HL-60/S4 treated with phorbol 12-myristate 13-acetate at 8.2 ng/mL for 4 days and 3 days (cell line): ENCODE measurements around the gene TBC1D3G.
"Not testable (repeated sequence)": the region's sequence is repeated elsewhere in the genome, so short reads cannot be mapped to it uniquely, and the experiment has no call there.

Source experiments
- in situ Hi-C: fragments of 300-500 bp; cut with MboI; formaldehyde crosslinking; loops from 2 replicates; pipeline ENCODE4 v1.15.0; 2022; ENCODE audit warnings: low sequenced_read_pairs

TBC1D3G gene

DNA sequence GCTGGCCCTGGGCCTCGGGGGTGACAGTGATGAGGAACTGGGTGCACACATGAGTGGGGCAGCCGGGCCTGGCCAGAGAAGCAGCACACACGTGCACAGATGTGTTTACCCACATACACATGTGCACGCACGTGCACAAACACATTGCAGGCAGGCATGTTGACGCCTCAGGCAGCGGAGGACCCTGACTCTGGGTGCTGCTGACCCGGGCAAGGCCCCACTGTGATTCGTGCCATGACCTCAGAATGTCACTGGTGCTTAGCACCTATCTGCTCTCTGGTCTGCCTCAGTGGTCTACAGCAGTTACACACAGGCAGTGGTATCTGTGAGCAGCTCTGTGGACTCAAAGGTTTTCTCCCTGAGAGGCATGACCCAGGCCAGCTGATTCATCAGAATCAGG lies at the start of gene TBC1D3G:
Gene TBC1D3G (plus strand): TSS at position 301 of the 400 bp plus-strand sequence. CDS start 1,528 bp downstream, outside the sequence.
- in situ Hi-C loops = not testable (repeated sequence)

DNA sequence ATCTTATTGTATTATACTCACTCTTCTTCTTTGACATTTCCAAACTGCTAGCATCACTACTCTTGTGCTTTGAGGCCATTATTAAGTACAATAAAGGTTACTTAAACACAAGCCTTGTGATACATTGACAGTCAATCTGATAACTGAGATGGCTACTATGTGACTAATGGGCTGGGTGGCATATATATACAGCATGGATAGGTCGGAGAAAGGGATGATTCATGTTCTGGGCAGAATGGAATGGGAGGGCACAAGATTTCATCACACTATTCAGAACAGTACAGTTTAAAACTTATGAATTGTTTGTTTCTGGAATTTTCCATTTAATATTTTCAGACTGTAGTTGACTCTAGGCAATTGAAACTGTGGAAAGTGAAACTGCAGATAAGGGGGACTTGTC lies 40.4 kb upstream of the TBC1D3G start:
- in situ Hi-C loops = not testable (repeated sequence)

DNA sequence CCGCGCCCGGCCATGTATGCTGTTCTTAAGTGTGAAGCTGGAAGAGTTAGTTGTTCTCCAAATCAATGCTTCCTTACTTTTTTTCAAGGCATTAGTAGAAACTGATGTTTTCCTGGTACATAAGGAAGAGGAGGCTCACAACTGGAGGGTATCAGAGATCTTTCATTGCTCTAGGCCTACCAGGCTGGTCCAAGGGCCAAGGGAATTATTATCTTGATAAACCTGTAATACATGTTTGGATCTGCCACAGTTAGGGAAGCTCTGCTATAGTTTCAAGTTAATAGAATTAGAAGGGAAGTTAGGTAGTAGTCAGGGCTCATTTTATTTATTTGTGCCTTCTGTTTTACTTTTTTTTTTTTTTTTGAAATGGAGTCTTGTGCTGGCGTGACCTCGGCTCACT lies 39.5 kb upstream of the TBC1D3G start:
- in situ Hi-C loops = not testable (repeated sequence)

DNA sequence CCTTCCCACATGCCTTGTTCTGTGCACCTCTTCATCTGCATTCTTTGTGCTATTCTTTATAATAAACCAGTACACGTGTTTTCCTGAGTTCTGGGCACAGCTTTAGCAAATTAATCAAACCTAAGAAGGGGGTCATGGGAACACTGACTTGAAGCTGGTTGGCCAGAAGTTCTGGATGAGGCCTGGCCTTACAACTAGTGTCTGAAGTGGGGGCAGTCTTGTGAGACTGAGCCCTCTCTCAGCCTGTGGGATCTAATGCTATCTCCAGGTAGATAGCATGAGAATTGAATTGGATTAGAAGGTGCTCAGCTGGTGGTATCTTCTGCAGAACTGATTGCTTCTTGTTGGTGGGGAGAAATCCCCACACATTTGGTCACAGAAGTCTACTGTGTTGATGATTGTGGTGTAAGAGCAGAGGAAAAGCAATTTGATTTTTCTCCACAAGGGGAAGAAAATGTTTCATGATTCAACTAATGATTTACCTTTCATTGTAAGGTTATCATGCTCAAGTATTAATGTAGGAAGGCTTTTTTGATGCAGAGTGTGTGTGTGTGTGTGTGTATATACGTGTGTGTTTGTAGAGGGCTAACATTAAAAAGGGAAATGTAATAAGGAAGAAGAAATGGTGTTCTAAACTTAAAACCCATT lies 33.6 kb upstream of the TBC1D3G start:
- in situ Hi-C loops = not testable (repeated sequence)

DNA sequence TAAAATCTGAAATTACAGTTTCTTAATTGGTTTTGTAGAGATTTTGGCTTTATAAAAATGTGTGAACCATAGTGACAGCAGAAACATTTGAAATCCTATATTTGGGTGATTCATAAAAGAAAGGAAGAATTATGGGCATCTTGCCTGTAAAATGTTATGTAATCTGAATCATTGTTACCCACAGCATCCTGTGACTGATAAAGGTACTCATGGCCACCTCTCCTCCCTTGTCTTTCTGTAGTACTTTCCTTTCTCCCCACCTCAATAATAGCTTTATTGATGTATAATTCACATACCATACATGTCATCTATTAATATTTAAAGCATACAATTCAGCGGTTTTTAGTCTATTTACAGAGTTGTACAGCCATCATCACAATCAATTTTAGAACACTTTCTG lies 28.5 kb upstream of the TBC1D3G start:
- in situ Hi-C loops = not testable (repeated sequence)

DNA sequence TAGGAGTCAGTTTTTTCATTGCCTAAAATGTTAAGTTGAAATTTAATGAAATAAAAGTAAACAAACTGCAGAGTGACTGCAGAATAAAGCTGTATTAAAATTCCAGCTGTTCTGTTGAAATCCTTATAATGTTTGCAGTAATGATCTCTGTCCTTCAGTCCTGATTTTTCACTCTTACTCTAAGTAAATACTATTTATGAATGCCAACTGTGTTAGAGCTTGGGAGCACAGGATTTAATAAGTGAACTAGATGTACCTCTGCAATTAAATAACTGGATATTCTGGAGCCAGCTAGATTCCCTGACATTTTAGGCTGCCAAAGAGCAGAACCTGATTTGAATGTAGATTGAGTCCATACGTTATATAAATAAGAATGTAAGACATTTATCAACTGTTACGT lies 7.9 kb upstream of the TBC1D3G start:
- in situ Hi-C loops = not testable (repeated sequence)

DNA sequence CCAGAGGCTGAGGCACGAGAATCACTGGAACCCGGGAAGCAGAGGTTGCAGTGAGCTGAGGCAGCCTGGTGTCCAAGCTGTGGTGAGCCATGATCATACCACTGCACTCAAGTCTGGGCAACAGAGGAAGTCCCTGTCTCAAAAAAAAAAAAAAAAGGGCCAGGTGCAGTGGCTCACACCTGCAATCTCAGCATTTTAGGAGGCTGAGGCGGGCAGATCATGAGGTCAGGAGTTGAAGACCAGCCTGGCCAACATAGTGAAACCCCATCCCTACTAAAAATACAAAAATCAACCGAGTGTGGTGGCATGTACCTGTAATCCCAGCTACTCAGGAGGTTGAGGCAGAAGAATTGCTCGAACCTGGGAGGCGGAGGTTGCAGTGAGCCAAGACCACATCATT lies 38.8 kb downstream of the TBC1D3G start:
- in situ Hi-C loops = not testable (repeated sequence)

DNA sequence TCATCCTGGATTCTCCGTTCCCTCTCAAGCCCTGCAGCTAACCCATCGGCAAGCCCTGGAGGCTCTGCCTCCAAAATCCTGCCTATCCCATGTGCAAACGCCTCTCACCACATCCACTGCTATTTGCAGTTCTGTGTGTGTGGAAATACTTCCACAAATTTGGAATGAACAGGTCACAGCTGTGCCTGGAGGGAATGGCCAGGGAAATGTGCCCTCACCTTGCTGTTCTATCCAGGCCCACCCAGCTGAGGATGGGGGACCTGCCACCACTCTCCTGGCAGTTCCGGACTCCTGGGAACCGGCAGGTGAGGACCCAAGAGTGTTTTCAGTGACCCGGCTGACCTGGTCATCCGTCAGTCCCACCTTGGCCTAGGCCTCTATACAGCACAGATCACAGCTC lies 52.3 kb downstream of the TBC1D3G start:
- in situ Hi-C loops = not testable (repeated sequence)
